ENCODE data around the gene MTHFSD.

GRCh38 chr16:86523166-86523740 lies 31.8 kb downstream of the MTHFSD start:
- TF ChIP-seq, protein P1, sequence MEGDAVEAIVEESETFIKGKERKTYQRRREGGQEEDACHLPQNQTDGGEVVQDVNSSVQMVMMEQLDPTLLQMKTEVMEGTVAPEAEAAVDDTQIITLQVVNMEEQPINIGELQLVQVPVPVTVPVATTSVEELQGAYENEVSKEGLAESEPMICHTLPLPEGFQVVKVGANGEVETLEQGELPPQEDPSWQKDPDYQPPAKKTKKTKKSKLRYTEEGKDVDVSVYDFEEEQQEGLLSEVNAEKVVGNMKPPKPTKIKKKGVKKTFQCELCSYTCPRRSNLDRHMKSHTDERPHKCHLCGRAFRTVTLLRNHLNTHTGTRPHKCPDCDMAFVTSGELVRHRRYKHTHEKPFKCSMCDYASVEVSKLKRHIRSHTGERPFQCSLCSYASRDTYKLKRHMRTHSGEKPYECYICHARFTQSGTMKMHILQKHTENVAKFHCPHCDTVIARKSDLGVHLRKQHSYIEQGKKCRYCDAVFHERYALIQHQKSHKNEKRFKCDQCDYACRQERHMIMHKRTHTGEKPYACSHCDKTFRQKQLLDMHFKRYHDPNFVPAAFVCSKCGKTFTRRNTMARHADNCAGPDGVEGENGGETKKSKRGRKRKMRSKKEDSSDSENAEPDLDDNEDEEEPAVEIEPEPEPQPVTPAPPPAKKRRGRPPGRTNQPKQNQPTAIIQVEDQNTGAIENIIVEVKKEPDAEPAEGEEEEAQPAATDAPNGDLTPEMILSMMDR (IDR thresholded peaks at IDR 0.05), result no peak
- TF ChIP-seq POLR2A (IDR thresholded peaks at IDR 0.05), result no peak
